ENCODE measurements around the gene ZNF789. TPM values are rescaled to one million over a fixed set of nuclear protein-coding genes. Genes with fewer than 3 reads are reported as not detected.

Gene ZNF789
- total RNA-seq, 1 experiment from 2014 or later, result 15.1 TPM

DNA sequence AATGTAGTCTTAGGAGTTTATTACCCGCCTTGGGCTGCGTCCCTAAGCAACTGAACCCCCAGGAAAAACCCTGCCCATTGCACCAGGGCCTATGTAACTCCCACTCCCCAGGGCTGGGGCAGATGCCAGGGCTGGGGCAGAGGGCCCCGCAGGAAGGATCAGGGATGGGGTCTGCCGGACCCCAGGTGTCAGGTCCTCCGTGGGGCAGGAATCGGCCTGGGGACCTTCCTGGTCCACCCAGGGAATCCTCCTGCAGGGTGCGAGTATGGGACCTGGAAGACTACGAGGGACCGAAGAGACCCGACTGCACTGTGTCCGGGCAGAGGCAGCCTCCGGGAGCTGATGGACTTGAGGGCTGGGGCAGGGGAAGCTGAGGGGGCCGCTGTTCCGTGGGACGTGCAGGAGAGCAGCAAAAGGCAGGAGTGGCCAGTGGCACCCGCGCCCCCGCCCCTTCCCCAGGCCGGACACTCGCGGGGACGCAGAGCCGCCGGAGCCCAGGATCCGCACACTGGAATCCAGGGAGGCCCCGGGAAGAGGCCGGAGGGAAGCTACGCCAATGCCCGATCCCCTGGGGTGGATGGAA lies 4.3 kb upstream of the ZNF789 start:
- WGBS (ENCODE audit: extremely low coverage, insufficient read length, low lambda C conversion rate), result no CpG with 5 or more reads among the region's 29 CpGs
- Histone ChIP-seq H2BK20ac (ENCODE audit: low read depth, low read length, poor library complexity, severe bottlenecking) (no peak overlapping the region), H2BK120ac (ENCODE audit: low read depth, low read length, poor library complexity, severe bottlenecking) (no peak overlapping the region), H3K9me3 (ENCODE audit: control insufficient read depth, low read depth, low read length) (no peaks in the 10 kb centered on the region), H3K23ac (ENCODE audit: insufficient read length, low read depth, low read length) (no peak overlapping the region), H3K18ac (ENCODE audit: insufficient read length, low read depth, low read length) (no peak overlapping the region), H4K20me1 (ENCODE audit: control insufficient read depth, insufficient read depth, insufficient read length) (no peaks in the 10 kb centered on the region), H3K27ac (ENCODE audit: insufficient read length, low read depth, low read length) (no peak overlapping the region), H2AK5ac (ENCODE audit: insufficient read length, low read length) (no peak overlapping the region), H3K79me1 (ENCODE audit: insufficient read depth, low read depth, low read length, poor library complexity, severe bottlenecking) (peaks cover 3% of the 10 kb centered on the region), H3K4ac (ENCODE audit: low read depth, low read length) (no peak overlapping the region), H2BK5ac (ENCODE audit: insufficient read length, low read length) (no peak overlapping the region), H3K14ac (ENCODE audit: insufficient read depth, low read length) (no peak overlapping the region), H4K8ac (replicated peaks; ENCODE audit: insufficient read length, low read depth, low read length) (no peak overlapping the region), H4K91ac (ENCODE audit: insufficient read length, low read depth, low read length) (no peak overlapping the region), H3T11ph (ENCODE audit: low read length) (no peak overlapping the region), H3K79me2 (ENCODE audit: insufficient read depth, low read length) (peaks cover 21% of the 10 kb centered on the region; the same call in 1 of the 2 replicates), H3K9ac (ENCODE audit: extremely low read depth, insufficient read length, low read length) (no peak overlapping the region), H3K23me2 (ENCODE audit: insufficient read length, low read depth, low read length, poor library complexity, severe bottlenecking) (peaks cover 9% of the 10 kb centered on the region), H2AFZ (ENCODE audit: low read length) (no peak overlapping the region), H3K27me3 (ENCODE audit: insufficient read depth, low read length) (no peaks in the 10 kb centered on the region), H2BK12ac (ENCODE audit: insufficient read length, low read depth, low read length) (no peak overlapping the region), H3K4me1 (ENCODE audit: insufficient read depth, low read length) (no peaks in the 10 kb centered on the region; the same call in 1 of the 2 replicates), H4K5ac (ENCODE audit: insufficient read length, low read depth, low read length) (no peak overlapping the region), H2BK15ac (ENCODE audit: low read depth, low read length) (no peak overlapping the region), H3K4me2 (ENCODE audit: insufficient read depth, insufficient read length, low read length) (no peak overlapping the region), H3K56ac (ENCODE audit: insufficient read length, low read depth, low read length) (no peak overlapping the region)
- peaks cover 17 to 29% of the 10 kb centered on the region in 2 experiments for H3K4me1 Mint-ChIP-seq
- no peak overlapping the region; a peak in 1 of 7 replicates for H3K27ac Mint-ChIP-seq
- H3K36me3 Mint-ChIP-seq (ENCODE audit: insufficient read depth in 1 of 3, low read depth in 3 of 3), result peaks cover 8 to 15% (median 9%) of the 10 kb centered on the region in 3 experiments
- H3K4me3 Mint-ChIP-seq, result peak overlapping the region; percentile 22 to 53; a peak in 4 of 5 replicates
- no peak for DNase-seq
- TF ChIP-seq, protein P1, sequence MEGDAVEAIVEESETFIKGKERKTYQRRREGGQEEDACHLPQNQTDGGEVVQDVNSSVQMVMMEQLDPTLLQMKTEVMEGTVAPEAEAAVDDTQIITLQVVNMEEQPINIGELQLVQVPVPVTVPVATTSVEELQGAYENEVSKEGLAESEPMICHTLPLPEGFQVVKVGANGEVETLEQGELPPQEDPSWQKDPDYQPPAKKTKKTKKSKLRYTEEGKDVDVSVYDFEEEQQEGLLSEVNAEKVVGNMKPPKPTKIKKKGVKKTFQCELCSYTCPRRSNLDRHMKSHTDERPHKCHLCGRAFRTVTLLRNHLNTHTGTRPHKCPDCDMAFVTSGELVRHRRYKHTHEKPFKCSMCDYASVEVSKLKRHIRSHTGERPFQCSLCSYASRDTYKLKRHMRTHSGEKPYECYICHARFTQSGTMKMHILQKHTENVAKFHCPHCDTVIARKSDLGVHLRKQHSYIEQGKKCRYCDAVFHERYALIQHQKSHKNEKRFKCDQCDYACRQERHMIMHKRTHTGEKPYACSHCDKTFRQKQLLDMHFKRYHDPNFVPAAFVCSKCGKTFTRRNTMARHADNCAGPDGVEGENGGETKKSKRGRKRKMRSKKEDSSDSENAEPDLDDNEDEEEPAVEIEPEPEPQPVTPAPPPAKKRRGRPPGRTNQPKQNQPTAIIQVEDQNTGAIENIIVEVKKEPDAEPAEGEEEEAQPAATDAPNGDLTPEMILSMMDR (conservative IDR thresholded peaks at IDR 0.05), result no peak
- peaks cover 0 to 2% of the 10 kb centered on the region in 2 experiments; a peak in 1 of 5 replicates for H3K9me3 Mint-ChIP-seq
- H3K27me3 Mint-ChIP-seq (ENCODE audit: low read depth), result peaks cover 2% of the 10 kb centered on the region

All from H9 (cell line).